Measurements from ENCODE around the gene AARS1.
"Not testable (repeated sequence)": the region's sequence is repeated elsewhere in the genome, so short reads cannot be mapped to it uniquely, and the experiment has no call there.

AARS1 gene

DNA sequence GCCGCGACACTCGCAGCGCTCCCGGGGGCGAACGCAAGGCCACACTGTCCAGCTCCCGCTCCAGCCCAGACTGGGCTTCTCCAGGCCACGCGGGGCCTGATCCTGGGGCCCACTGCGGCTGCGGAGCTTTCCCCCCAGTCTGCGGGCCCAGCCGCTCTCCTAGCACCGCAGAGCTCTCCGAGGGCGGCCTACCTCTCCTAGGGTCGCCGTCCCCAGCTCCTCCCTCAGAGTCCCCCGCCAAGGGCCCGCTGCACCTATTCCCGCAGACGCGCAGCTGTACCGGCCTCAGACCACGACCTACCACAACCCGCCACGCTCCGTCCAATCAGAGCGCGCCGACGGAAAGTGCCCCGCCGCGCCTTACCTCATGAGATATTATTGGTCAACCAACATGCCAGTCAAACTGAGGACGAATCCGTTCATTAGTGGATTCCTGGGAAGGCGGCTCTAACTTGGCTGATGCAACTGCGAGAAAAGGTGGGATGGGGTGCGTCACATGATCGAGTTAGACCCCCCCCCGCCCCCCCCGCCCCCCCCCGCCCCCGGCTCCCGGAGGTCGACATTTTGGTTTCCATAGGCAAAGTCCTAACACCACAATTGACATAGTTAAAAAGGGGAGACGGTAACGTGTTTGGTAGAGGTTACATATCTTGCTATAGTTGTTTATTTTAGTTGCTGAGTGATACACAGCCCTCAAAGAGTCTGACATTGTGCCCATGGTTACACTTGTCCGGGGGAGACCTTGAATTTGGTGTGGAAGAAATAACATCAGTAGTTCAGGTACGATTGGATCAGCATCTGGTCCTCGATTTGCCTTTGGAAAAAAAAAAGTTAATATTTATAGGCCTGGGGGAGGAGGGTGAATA, at the start of gene AARS1:
TSS of gene AARS1 (minus strand) at position 278 of the 866 bp plus-strand sequence. CDS start 6,743 bp downstream, outside the sequence.
- Mint-ChIP-seq H3K27me3 (no peaks in the 10 kb centered on the region), H3K9me3 (no peaks in the 10 kb centered on the region), H3K36me3 (ENCODE audit: low read depth) (peaks cover 22% of the 10 kb centered on the region), H3K4me3 (peak within 1 kb of the TSS; percentile 99), H3K4me1 (ENCODE audit: low read depth) (peaks cover 30% of the 10 kb centered on the region), H3K27ac (peak within 1 kb of the TSS; percentile 100)

DNA sequence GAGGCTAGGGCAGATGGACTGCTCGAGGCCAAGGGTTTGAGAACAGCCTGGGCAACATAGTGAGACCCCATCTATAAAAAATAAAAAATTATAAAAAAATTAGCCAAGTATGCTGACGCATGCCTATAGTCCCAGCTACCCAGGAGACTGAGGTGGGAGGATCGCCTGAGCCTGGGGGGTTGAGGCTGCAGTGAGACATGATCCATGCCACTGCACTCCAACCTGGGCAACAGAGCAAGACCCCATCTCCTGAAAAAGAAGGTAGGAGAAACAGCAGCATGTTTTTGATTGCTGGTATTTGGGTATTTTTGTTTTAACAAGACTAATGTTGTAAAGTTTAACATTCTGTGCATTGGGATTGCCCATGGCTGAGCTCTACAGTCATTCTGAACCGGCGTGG, 48.5 kb upstream of the AARS1 start:
- H3K4me1 Mint-ChIP-seq (ENCODE audit: low read depth), result no peaks in the 10 kb centered on the region
- H3K27me3 Mint-ChIP-seq, result no peaks in the 10 kb centered on the region
- peaks cover 13% of the 10 kb centered on the region for H3K36me3 Mint-ChIP-seq (ENCODE audit: low read depth)
- no peaks in the 10 kb centered on the region for H3K9me3 Mint-ChIP-seq
- no peak overlapping the region for H3K27ac Mint-ChIP-seq
- H3K4me3 Mint-ChIP-seq, result no peak overlapping the region

DNA sequence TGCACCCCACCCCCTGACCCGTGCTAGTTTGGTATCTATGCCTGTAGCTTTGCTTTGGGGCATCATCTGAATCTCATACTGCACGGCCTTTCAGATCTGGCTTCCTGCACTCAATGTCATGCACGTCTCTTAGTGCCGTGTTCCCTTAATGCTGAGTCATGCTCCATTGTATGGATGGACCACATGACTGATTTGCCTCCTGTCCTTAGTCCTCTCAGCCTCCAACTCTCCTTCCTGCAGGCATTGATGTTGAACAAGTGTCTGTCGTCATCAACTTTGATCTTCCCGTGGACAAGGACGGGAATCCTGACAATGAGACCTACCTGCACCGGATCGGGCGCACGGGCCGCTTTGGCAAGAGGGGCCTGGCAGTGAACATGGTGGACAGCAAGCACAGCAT, 43.4 kb upstream of the AARS1 start:
- not testable (repeated sequence) for H3K9me3 Mint-ChIP-seq; H3K27me3 Mint-ChIP-seq; H3K4me3 Mint-ChIP-seq; H3K4me1 Mint-ChIP-seq (ENCODE audit: low read depth)
- Mint-ChIP-seq H3K36me3 (ENCODE audit: low read depth) (peaks cover 35% of the 10 kb centered on the region), H3K27ac (peak overlapping the region; percentile 45)

DNA sequence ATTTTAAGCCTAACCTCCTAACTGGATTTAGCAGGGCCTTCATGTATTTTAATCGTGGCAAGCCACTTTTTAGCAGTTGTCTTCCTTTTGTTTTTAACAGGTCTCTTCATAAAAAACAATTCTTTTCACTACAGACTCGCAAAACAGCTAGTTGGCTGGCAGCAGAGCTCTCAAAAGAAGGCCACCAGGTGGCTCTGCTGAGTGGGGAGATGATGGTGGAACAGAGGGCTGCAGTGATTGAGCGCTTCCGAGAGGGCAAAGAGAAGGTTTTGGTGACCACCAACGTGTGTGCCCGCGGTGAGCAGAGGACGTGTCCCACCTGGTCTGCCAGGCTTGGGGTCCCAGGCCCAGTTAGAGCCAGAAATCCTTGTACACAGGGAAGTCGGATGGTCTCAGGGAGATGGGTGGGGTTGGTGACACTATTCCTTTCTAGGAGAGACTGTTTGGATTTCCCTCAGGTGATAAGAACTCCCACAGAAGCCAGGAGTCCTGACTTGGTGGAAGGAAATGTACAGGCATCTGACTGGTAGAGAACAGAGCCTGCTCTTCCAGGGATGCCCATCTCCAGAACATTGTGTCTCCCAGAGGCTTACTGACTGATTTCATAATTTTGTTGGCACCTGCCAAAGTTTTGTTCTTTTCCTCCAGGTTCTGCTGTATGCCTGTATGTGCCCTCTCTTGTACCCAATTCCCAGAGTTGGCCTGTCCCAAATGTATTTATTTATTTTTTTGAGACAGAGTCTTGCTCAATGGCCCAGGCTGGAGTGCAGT, 42.5 kb upstream of the AARS1 start:
- peaks cover 35% of the 10 kb centered on the region for H3K36me3 Mint-ChIP-seq (ENCODE audit: low read depth)
- no peak overlapping the region for H3K4me3 Mint-ChIP-seq
- no peaks in the 10 kb centered on the region for H3K27me3 Mint-ChIP-seq
- H3K4me1 Mint-ChIP-seq (ENCODE audit: low read depth), result no peaks in the 10 kb centered on the region
- H3K9me3 Mint-ChIP-seq, result no peaks in the 10 kb centered on the region
- H3K27ac Mint-ChIP-seq, result no peak overlapping the region

DNA sequence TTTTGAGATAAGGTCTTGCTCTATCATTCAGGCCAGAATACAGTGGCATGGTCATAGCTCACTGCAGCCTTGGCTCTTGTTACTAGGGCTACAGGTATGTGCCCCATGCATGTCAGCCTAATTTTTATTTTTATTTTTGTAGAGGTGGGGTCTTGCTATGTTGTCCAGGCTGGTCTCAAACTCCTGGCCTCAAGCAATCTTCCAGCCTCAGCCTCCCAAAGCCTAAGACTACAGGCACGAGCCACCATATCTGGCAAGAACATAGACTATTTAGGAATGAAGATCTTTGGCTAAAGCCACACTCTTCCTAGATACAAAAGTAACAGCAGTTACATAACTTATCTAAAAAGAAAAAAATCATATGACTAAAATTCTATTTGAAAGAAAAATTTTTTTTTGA, 41.8 kb upstream of the AARS1 start:
- H3K36me3 Mint-ChIP-seq (ENCODE audit: low read depth), result peaks cover 35% of the 10 kb centered on the region
- H3K27ac Mint-ChIP-seq, result no peak overlapping the region
- H3K4me3 Mint-ChIP-seq, result no peak overlapping the region
- no peaks in the 10 kb centered on the region for H3K9me3 Mint-ChIP-seq
- no peaks in the 10 kb centered on the region for H3K27me3 Mint-ChIP-seq
- H3K4me1 Mint-ChIP-seq (ENCODE audit: low read depth), result no peaks in the 10 kb centered on the region

DNA sequence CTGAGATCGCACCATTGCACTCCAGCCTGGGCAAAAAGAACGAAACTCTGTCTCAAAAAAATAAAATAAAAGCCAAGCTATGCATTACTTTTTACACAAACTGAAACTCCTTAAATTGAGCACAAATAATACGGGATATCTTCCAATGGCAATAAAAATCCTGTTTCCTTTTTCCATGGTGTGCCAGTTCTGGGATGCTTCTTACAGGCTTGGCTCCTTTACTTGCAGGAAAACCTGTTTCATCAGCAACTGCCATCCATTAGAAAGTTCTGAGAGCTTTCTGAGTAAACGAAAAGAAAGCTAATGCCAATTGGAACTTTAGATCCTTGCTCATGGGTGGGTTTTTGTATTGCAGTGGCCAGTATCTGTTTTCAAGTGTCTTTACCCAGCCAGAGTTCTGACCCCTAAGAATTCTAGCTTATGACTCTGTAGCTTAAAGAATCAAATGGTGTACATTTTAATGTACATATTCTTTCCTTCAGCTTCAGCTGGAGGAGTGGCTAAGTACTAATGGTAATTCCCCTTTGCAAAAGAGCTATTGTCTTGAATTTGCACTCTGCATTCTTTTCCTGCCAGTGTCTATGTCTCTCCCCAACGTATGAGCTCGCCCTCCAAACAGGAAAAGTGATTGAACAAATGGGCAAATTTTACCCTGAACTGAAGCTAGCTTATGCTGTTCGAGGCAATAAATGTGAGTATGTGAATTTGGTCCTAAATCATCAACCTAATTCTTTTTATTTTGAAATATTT, 35.9 kb upstream of the AARS1 start:
- Mint-ChIP-seq H3K27me3 (no peaks in the 10 kb centered on the region), H3K9me3 (no peaks in the 10 kb centered on the region), H3K27ac (no peak overlapping the region), H3K4me3 (no peak overlapping the region), H3K36me3 (ENCODE audit: low read depth) (peaks cover 34% of the 10 kb centered on the region), H3K4me1 (ENCODE audit: low read depth) (no peaks in the 10 kb centered on the region)

DNA sequence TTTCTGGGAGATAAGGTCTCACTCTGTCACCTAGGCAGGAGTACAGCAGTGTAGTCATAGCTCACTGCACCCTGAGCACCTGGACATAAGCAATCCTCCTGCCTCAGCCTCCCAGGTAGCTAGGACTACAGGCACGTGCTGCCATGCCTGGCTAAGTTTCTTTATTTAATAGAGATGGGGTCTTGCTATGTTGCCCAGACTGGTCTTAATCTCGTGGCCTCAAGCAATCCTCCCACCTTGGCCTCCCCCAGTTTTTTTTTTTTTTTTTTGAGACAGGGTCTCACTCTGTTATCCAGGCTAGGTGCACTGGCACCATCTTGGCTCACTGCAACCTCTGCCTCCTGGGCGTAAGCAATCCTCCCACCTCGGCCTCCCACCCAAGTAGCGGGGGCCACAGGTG, 30.8 kb upstream of the AARS1 start:
- no peaks in the 10 kb centered on the region for H3K4me1 Mint-ChIP-seq (ENCODE audit: low read depth)
- no peak overlapping the region for H3K27ac Mint-ChIP-seq
- peaks cover 30% of the 10 kb centered on the region for H3K36me3 Mint-ChIP-seq (ENCODE audit: low read depth)
- H3K9me3 Mint-ChIP-seq, result no peaks in the 10 kb centered on the region
- H3K27me3 Mint-ChIP-seq, result no peaks in the 10 kb centered on the region
- no peak overlapping the region for H3K4me3 Mint-ChIP-seq

DNA sequence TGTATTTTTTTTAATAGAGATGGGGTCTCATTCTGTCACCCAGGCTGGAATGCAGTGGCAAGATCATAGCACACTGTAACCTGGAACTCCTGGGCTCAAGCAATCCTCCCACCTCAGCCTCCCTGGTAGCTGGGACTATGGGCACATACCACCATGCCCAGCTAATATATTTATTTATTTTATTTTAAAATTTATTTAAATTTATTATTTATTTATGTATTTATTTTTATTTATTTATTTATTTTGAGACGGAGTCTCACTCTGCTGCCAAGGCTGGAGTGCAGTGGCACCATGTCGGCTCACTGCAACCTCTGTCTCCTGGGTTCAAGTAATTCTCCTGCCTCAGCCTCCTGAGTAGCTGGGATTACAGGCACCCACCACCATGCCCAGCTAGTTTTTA, 18.4 kb upstream of the AARS1 start:
- Mint-ChIP-seq H3K36me3 (ENCODE audit: low read depth) (peaks cover 11% of the 10 kb centered on the region), H3K4me1 (ENCODE audit: low read depth) (peaks cover 16% of the 10 kb centered on the region)
- not testable (repeated sequence) for H3K27ac Mint-ChIP-seq, H3K9me3 Mint-ChIP-seq, H3K4me3 Mint-ChIP-seq, H3K27me3 Mint-ChIP-seq

DNA sequence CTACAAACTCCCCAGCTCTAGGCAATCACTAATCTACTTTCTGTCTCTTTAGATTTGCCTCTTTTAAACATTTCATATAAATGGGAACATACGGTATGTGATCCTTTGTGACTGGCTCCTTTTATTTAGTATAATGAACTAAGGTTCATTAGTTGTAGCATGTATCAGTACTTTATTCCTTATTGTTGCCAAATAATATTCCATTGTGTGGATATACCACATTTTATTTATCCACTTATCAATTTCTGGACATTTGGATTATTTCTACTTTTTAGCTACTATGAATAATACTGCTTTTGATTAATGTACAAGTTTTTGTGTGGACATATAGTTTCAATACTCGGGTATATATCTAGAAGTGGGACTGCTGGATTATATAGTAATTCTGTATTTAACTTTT, 17.6 kb upstream of the AARS1 start:
- peaks cover 19% of the 10 kb centered on the region for H3K36me3 Mint-ChIP-seq (ENCODE audit: low read depth)
- H3K4me1 Mint-ChIP-seq (ENCODE audit: low read depth), result peaks cover 23% of the 10 kb centered on the region
- no peak overlapping the region for H3K27ac Mint-ChIP-seq
- H3K4me3 Mint-ChIP-seq, result no peak overlapping the region
- H3K27me3 Mint-ChIP-seq, result no peaks in the 10 kb centered on the region
- no peaks in the 10 kb centered on the region for H3K9me3 Mint-ChIP-seq

DNA sequence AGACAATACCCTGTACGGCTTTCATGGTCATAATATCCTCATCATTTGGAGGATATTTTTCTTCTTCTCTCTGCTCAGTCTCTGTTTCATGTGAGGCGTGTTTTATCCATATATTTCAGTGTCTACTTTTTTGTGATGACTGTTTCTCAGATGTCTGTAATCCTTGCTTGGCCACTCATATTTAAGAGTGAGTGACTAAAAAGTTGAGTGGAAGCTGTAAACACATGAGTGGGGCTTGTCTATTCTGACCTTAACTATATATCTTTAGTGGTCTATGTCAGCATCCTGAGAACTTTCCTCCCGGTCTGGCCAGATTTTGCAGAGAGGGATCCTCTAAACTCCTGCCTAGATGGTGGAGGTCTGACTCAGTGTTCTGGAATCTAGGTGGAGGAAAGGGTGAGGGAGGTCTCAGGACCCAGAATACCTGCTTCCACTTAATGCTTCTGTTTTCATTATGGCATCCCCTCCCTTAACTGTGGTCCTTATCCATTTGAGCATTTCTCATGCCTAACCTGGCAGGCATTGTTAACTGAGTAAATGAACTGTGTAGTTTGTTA, 15.7 kb upstream of the AARS1 start:
- peaks cover 10% of the 10 kb centered on the region for H3K9me3 Mint-ChIP-seq
- no peak overlapping the region for H3K4me3 Mint-ChIP-seq
- H3K36me3 Mint-ChIP-seq (ENCODE audit: low read depth), result peaks cover 36% of the 10 kb centered on the region
- H3K27ac Mint-ChIP-seq, result peak overlapping the region; percentile 30
- H3K27me3 Mint-ChIP-seq, result no peaks in the 10 kb centered on the region
- peaks cover 40% of the 10 kb centered on the region for H3K4me1 Mint-ChIP-seq (ENCODE audit: low read depth)

DNA sequence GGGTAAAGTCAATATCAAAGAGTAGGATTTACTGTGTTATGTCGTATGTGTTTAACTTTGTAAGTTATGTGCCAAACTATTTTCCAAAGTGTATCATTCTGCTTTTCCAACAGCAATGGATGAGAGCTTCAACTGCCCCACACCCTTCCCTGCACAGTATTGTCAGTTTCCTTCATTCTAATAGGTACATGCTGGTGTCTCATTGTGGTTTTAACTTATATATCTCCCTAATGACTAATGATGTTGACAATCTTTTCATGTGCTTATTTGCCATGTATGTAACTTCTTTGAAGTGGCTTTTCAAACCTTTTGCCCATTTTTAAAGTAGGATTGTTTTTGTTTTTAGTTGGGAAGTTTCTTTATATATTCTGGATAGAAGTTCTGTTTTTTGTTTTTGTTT, 13.4 kb upstream of the AARS1 start:
- Mint-ChIP-seq H3K27me3 (no peaks in the 10 kb centered on the region), H3K4me1 (ENCODE audit: low read depth) (peaks cover 53% of the 10 kb centered on the region), H3K4me3 (no peak overlapping the region), H3K27ac (no peak overlapping the region), H3K9me3 (peaks cover 10% of the 10 kb centered on the region), H3K36me3 (ENCODE audit: low read depth) (peaks cover 33% of the 10 kb centered on the region)

DNA sequence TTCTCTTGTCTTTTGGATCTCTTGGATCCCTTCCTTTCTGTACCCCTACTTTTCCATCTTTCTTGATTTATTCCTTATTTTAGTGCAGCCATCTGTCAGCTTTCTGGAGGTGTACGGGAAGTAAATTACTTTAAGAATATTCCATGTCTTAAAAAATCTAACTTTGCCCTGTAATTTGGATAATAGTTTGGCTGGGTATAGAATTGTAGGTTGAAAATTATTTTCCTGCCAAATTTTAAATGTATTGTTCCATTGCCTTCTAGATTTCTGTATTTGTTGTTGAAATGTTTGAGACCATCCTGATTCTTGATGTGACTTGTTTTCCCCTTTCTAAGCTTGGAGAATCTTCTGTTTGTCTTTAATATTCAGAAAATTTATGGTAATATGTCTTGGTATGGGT, 11.8 kb upstream of the AARS1 start:
- Mint-ChIP-seq H3K9me3 (peaks cover 10% of the 10 kb centered on the region), H3K27me3 (no peaks in the 10 kb centered on the region), H3K4me3 (peak overlapping the region; percentile 33), H3K36me3 (ENCODE audit: low read depth) (peaks cover 33% of the 10 kb centered on the region), H3K4me1 (ENCODE audit: low read depth) (peaks cover 53% of the 10 kb centered on the region), H3K27ac (no peak overlapping the region)

DNA sequence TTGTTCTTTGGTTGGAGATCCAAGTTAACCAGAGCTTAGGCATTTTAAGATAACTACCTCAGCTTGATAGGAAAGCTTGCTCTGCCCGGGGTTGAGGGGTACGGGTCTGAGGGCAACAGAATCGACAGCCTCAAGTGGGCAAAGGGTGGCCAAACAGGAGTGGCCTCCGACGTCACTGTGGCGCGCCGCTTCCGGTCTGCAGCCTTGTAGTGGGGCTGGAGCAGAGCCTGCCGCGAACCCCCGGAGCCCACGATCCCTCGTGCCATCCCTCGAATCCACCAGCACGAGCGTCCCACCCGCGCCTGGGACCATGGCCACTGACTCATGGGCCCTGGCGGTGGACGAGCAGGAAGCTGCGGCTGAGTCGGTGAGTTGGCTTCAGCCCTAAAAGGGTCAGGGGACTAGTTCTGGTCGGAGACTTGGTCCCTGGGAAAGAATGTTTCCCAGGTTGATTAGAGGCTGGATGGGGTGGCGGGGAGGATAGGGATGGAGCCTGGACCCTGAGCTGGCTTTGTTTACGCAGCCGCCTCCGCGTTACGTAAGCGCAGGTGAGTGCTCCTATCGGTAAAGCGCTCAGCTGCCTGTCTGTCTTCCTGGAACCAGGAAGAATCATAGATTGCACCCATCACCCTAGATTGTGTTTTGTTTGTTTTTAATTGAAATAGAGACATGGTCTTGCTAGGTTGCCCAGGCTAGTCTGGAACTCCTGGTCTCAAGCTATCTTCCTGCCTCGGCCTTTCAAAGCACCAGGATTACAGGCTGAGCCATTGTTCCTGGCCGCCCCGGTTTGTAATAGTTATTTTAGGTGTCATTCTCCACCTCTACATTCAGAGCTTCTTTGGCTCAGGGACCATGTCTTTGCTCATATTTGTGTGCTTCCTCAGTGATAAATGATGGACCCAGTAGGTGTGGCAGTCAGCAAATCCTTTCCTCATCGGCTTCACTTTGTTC, 10.0 kb upstream of the AARS1 start, which contains the start of gene DDX19B:
TSS of gene DDX19B (plus strand) at position 199 of the 951 bp plus-strand sequence. CDS start at position 311, 112 bp downstream.
- H3K4me3 Mint-ChIP-seq, result peak within 1 kb of the TSS; percentile 96
- peaks cover 28% of the 10 kb centered on the region for H3K36me3 Mint-ChIP-seq (ENCODE audit: low read depth)
- peaks cover 43% of the 10 kb centered on the region for H3K4me1 Mint-ChIP-seq (ENCODE audit: low read depth)
- peaks cover 10% of the 10 kb centered on the region for H3K9me3 Mint-ChIP-seq
- no peaks in the 10 kb centered on the region for H3K27me3 Mint-ChIP-seq
- peak within 1 kb of the TSS; percentile 94 for H3K27ac Mint-ChIP-seq

DNA sequence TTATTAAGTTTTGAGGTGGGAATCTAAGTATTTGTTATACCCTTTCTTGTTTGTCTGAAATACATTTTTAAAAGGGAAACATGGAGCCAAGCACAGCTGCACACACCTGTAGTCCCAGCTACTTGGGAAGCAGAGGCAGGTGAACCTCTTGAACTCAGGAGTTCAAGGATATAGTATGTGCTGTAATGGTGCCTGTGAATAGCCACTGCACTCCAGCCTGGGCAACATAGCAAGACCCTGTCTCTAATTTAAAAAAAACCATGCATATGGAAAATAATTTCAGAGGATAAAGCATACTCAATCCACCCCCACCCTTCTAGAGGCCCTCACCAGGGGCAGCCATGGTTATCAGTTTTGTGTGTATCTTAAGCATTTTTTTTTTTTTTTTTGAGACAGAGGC, 6.3 kb upstream of the AARS1 start:
- Mint-ChIP-seq H3K4me3 (no peak overlapping the region), H3K27ac (no peak overlapping the region), H3K4me1 (ENCODE audit: low read depth) (peaks cover 24% of the 10 kb centered on the region), H3K27me3 (no peaks in the 10 kb centered on the region), H3K9me3 (no peaks in the 10 kb centered on the region), H3K36me3 (ENCODE audit: low read depth) (peaks cover 4% of the 10 kb centered on the region)
